GM21786 (cell line): ENCODE results near the gene ROBO2.

Experiments
- ATAC-seq: cut with Tn5 transposase; IDR thresholded peaks from one replicate; pipeline ENCODE4 v1.9.1; 2021; ENCODE audit not compliant: unreplicated experiment

The ROBO2 gene

DNA sequence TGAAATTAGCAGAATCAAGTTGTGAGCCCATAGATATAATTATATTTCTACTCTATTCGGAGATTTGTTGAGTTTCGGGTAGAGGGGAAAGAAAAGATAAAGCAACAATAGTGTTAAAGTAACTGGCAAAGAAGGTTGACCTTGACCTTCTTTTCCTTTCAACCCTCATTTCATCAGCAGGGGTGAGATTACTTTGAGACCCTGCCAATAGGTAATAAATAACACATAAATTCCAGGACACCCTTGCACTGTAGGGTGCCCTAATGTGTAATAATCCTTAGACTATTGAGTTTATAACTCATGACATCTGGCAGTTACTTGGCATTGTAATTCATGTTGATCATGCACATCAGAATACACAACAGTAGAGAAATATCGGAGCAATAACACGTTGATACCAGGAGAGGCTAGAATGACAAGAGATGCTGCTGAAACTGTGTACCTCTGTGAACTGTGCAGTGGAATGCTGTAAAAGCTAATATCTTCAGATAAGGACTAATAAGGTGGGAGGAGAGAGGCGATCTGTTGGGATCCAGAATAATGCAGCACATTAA, 426.7 kb downstream of the ROBO2 start:
- no peak for ATAC-seq

DNA sequence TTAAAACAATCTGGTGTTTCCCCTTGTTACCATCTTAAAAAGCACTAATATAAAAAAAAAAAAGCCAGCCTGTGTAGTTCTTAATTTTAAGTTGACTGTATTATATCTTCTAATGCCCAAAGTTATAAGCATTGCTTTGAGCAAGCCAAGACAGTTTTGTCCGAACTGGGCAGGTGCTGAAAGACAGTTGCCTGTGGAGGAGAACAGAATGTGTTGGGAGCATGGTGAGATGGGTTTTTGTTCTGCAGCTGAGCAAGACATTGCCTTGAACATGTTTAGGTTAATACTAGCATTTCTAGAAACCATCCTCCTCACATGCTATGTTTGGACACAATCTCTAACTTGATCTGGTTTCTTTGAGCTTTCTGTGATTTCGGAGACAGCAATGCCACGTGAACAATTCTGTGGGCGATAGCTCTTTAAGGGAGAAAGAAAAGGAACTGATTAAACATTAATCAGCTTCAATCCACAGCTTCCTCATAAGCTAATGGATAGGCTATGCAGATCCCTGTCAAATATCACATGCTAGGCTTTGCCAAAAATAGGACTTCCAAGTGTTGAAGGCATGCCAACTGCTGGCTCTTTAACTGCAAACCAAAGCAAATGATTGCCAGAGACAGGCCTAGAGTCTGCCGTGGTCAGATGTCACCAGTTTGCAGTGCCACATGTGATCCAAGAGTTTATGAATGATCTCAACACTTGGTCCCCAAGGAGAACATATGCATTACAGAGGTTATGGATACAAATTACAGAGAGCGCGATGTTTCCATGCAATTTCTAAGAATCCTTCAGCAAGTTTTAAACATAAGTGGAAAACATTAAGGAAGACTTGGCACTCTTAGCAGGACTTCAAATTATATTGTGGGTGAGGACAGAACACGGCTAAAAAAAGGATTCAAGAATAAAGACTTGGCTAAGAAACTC, 428.1 kb downstream of the ROBO2 start:
- ATAC-seq: no peak

DNA sequence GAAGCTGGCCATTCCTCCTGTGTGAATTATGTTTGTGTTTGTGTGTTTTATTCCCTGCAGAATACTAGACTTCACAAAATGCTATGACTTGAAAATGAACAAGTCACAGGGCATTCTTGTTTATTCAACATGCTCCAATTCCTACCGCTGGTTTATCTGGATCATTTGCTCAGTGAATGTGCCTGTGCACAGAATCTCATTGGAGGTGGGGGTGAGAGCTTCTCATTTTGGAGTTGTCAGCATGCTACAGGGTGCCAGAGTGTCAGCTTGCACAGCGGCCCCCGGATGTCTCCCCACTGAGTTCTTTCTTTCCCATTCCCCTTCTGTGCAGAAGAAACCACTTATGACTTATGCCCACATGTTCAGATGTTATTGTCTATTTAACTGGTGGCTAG, 428.7 kb downstream of the ROBO2 start:
- no peak for ATAC-seq

DNA sequence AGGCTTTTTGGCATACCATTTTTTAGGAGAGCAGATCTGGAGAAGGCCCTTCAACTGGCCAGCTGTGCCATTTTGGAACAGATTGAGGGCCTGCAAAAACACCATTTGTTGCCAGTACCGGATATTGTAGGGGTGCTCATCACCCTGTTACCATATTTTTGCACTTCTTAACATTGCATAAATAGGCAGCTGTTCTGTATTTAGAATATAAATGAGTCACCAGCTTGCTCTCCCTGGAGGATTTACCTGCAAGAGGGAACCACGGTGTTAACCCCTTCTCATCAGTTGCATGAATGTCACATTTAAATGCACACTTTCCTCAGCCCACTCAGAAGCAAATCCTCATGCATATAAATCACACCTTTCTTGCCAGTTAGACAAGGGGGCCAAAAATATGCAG, 435.6 kb downstream of the ROBO2 start:
- ATAC-seq: no peak

DNA sequence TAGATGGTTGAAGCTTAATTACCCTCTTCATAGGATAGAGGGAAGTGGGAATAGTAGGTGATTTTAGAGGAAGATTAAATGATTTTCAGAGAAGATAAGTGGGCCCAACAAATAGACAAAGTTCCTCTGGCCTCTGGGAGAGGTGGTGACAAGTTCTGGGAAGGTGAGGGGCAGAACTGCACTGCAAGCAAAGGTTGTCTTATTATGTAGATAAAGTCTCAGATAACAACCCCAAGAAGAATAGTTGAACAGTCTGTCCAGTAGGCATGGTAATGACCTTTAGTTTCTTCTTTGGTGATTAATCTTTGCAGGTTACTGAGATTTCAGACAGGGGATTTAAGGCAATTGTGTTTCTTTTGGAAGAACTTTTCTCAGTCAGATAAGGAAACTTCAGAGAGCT, 439.1 kb downstream of the ROBO2 start:
- no peak for ATAC-seq

DNA sequence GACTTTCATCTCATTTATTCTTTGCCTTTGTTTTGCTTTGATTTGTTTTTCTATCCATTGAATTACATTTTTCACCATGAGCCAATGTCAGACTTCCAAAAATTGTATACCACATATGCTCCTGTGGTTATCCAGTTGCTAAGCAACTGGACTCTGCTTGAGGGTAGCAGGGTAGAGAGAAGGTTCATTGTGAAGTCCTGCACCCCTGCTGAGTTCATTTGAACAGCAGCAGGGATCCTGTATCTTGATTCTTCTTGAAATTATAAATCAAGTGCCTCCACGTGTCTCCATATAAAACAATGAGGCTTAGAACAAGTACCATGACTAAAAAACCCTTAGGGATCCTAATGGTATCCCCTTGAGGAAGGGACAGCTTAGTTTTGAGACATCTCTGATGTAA, 449.3 kb downstream of the ROBO2 start:
- no peak for ATAC-seq

DNA sequence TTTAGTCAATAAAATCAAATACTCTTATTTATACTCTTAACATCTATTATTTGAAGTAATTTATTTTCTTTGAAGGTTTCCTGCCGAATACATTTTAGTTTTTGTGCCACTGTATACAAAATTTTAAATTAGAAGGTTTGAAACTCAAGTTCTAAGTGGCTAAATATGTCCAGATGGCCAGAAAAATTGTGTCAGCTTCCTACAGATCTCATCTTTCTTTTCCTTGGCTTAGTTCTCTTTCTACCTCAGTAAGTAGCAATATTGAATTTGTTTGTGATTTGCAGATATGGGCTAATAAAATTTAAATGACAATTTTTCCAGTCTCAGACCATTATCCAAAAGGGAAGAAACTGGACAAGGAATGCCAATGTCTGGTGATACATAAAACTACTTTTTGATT, 452.1 kb downstream of the ROBO2 start:
- no peak for ATAC-seq

DNA sequence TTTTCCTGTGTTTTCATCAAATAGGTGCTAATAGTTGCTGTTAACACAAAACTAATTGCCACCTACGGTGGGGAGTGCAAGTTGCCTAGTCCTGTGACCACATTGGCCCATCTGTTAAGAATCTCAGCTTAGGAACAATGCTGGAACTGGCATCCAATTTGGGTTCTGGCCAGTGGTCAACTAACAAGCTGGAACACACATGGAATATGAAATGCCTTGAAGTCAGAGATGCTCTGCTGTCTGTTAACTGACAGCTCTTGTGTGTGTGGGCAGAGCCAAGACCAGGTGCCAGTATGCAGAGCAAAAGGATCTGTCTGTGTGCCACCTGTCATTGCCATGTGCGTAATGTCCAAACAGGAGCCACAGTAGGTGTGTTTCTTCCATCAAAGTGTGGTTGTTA, 460.8 kb downstream of the ROBO2 start:
- no peak for ATAC-seq

DNA sequence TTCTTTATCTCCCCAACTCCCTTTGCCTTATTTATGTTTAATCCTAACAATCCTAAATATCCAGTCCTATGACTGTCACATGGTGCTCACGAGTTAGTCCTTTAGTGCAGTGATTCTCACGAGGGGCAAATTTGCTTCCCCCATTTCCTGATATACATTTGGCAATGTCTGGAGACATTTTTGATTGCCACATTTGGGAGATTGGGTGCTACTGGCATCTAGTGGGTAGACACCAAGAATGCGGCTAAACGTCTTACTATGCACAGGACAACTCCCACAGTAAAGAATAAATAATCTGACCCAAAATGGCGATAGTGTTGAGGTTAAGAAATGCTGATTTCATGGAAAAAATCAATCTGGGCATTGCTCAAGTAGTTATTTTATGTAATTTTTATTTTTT, 466.5 kb downstream of the ROBO2 start:
- ATAC-seq: no peak

DNA sequence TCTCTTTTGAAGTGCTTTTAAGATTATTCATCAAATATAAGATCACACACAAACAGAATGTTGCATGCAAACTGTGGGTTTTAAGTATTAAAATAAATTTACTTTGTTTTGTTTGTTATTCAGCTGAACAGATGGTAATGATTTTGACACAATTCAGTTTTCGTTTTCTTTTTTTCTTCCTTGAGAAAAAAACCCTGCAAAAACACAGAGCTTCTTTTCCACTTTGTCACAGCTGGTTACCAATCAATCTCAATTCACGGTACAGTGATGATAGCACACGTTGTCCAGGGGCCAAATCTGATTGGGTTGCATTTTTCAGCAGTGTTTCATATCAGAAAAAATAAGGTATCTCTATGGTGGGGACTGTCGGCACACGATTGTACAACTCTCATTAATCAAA, 473.6 kb downstream of the ROBO2 start:
- ATAC-seq: no peak

DNA sequence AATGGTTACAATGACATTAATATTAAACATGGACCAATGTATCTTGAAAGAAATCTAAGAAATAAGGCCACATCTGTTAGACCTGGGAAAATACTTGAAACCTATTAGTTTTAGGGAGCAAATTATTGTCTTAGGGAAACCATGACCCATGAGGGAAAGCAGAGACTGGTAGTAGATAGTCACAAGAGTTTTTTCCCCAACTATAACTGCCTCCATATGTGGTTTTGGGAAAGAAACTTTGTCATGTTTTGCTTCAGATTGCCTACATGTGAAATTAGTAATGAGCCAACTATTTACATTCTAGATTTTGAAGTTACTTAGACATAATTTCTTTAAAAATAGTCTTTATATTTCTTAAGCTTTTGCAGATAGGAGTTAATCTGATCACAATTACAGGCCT, 474.9 kb downstream of the ROBO2 start:
- ATAC-seq: no peak

DNA sequence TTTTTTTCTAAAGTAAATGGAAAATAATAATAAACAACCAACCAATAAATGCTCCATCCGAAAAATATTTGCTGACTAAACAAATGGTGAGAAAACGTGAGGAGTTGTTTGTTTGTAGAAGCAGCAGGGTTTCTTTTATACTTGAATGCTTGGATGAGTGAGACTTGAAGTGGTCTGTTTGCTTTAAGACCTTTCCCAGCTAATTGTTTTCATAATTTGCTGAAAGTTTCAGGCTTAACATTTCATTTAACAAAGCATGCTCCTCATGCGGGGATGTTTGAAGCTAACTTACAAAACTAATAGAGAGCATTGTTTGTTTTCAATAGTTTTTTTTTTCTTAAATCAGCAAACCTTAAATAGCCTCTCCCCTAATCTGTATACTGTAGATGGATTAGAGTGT, 484.6 kb downstream of the ROBO2 start:
- no peak for ATAC-seq

DNA sequence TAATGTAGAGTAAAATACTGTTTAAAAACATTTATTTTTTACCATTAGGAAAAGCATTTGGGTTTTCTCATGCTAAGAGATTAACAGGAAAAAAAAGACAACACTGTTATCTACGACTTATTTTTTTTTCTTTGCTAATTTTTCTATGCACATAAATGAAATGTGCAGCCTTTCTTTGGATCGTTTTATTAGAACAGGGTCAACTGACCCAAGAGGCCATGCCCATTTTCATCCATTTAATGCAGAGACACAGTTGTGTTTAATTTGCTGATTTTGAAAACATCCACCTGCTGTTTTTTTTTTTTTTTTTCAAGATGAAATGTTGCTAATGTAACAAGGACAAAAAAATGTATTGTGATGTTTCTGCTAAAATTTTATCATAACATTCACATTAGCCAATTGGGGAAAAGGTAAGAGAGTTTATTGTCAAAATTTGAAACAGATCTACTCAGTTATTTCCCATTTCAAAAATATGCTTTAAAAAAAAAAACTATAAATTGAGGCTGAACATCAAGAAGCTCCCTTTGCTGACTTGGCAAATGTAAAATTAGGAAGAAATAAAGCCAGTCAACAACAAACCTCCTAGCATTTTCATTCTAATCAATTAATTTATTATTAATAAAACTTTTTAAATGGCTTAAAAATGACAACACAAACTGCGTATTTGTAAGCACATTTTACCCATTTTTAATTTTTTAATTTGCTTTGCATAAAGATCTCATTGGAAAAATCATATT, 485.2 kb downstream of the ROBO2 start:
- ATAC-seq: no peak

DNA sequence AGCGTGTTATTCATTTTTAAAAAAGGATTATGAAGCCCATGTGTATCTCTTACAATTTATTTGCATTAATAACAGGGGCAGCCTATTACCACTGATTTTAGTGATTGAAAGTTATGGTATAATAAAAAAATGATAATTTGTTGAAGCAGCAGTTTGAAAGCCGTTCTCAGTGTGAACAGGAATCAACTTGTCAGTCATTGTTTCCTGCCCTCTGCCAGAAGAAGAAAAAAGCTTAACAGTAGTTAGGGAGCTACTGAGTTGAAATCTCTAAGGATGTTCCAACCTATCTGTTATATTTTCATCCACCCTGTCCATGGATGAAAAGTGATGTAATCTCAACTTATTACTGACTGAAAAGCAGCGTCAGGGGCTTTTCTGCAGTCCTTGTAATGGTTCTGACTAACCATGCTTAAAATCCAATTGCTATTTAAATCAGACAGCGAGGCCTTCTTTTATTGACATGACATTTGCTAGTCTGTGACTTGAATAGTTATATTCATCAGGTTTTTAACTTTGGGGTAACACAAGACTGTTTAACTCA, 486.7 kb downstream of the ROBO2 start:
- no peak for ATAC-seq

DNA sequence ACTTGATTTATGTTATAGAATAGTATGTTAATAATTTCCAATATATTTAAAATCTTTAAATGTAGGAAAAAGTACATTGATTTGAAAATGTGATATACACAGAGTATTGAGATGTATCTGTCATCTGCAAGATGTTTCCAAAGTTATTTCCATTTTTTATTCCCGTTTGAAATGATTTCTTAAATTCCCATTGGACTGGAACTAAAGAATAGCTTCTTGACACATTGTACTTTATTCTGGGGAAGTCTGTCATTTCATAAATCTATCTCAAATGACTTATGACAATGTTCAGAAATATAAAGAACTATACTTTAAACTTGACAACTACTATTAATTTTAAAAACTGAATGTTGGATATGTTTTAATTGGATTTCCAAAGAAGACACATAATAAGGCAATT, 489.6 kb downstream of the ROBO2 start:
- ATAC-seq: no peak

DNA sequence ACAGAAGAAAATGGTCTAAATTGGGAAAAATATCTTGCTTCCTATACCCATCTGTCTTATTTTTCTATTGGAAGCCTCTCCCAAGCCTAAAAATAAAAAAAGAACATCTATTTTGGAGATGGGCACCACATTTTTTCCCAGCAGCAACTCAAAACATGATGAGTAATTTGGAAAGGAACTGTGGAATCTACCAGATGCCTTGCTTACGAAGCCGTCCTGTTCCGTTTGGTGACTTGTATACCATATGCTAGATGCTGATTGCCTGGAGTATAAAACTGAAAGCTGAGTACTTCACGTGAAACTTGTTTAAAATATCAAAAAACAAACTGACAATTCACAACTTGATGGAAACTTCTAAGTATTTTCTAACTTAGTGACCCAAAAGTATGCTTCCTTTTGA, 491.0 kb downstream of the ROBO2 start:
- ATAC-seq: no peak

DNA sequence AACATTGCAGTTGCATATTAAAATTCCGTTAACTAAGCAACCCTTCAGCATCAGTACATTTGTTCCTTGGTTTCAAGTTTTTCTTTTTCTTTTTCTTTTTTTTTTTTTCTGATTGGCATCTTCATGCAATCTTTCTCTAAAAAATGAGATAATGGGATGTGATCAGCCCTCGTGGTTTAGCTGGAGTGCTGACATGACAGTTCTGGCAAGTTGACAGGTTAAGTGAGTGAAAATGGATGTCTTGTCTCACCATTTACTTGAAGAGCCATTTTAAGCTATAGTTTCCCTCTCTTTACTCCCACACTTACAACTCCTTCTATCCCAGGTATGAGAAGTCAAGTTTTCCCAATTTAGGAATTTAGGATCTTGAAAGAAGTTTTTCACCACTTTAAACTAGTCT, 495.2 kb downstream of the ROBO2 start:
- ATAC-seq: no peak

DNA sequence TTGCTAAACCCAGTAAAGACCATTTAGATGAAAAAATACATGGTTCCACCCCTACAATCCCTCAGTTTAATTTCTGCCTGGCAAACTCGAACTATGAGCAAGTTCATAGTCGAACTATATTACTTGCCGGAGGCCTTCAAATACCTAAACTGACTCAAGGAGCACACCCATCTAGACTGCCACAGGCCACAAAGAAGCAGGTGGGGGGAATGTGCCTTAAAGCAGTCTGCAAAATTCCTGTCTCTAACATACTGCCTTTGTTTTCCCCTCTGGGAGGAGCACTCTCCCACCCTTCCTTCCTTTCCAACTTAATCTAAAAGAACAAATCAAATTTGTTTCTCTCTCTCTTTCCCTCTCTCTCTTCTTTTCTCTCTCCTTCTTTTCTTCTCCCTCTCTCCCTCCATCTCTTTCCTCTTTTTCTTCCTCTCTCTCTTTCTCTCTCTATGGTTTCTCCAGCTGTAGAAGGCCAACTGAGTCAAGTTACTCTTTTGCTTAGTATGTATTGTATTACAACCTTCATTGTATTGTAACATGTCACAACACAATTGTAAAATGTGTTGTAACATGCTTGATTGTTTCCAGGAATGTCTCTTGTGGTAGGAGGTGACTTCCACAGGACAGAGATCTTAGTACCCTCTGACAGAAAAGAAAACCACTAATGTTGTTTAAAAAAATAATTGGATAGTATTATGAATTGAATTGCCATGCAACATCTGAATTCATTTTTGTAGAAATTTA, 496.3 kb downstream of the ROBO2 start:
- ATAC-seq: no peak

DNA sequence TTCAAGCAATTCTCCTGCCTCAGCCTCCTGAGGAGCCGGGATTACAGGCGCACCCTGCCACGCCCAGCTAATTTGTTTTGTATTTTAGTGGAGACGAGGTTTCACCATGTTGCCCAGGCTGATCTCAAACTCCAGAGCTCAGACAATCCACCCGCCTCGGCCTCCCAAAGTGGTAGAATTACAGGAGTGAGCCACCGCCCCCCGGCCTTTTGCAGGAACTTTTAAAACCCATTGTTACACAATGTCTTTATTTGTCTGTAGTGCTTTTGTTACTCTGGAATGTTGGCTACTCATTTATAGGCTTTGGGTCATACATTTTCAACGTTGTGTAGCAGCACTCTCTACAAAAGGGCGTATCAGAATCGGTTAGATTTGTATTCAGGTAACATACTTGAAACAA, 499.1 kb downstream of the ROBO2 start:
- ATAC-seq: no peak

DNA sequence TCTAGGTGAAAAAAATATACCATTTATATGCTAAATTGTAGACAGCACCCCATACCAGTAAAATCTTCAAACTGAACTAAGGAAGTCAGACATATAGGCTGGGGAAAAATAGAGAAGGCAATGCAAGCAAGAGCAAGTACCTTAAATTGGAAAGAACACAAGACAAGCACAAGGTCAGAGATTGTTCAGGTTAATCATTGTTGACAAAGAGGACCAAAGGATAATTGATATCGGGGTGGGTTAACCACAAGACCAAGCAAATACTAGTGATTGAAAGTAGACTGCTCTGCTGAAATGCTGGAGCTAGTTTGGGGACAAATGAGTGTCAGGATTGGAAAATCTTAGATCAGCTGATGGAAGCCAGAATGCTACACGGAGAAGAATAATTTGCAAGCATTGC, 499.8 kb downstream of the ROBO2 start:
- ATAC-seq: no peak
